ENCODE measurements around the gene SPEM1. TPM values are rescaled to one million over a fixed set of nuclear protein-coding genes. Genes with fewer than 3 reads are reported as not detected.
A peak's percentile ranks its signal among the peaks of the same experiment; 100 is the strongest.

The SPEM1 gene
- total and polyA plus RNA-seq, 11 donors, result not detected

GRCh38 chr17:7462474-7463371 lies 42.6 kb downstream of the SPEM1 start:
- peaks cover 0 to 52% (median 39%) of the 10 kb centered on the region in 9 donors for H3K36me3 ChIP-seq
- H3K9me3 ChIP-seq, result no peaks in the 10 kb centered on the region
- H3K27ac ChIP-seq, result no peak overlapping the region
- DNase-seq (peak in 1 of 5 donors; percentile 25), ATAC-seq (peak in 1 of 4 donors; percentile 6)
- 92 to 94% (median 92%) methylated on average over 23 to 44 of the region's 44 CpGs for WGBS, 4 donors
- no peak for TF ChIP-seq POLR2A (IDR thresholded peaks at IDR 0.05)
- TF ChIP-seq CTCF (IDR thresholded peaks at IDR 0.05), result no peak
- H3K4me3 ChIP-seq, result no peak overlapping the region
- no peaks in the 10 kb centered on the region for H3K27me3 ChIP-seq
- intact Hi-C loops (cut with DNase I), result no loop called here
- H3K4me1 ChIP-seq, result peaks cover 5 to 24% (median 20%) of the 10 kb centered on the region in 12 donors

GRCh38 chr17:7463372-7463846 lies 43.3 kb downstream of the SPEM1 start:
- Histone ChIP-seq H3K4me3 (no peak overlapping the region), H3K4me1 (peaks cover 5 to 30% (median 24%) of the 10 kb centered on the region in 12 donors), H3K27ac (no peak overlapping the region), H3K27me3 (no peaks in the 10 kb centered on the region), H3K9me3 (no peaks in the 10 kb centered on the region), H3K36me3 (peaks cover 0 to 52% (median 39%) of the 10 kb centered on the region in 9 donors)
- TF ChIP-seq CTCF (IDR thresholded peaks at IDR 0.05) (no peak), POLR2A (IDR thresholded peaks at IDR 0.05) (no peak)
- ATAC-seq (no peak), DNase-seq (no peak)
- intact Hi-C loops (cut with DNase I), result no loop called here
- 83 to 94% (median 87%) methylated on average over 11 to 14 of the region's 14 CpGs for WGBS, 4 donors

- no peak for ATAC-seq
- WGBS, 4 donors, result 90 to 96% (median 93%) methylated on average over 6 to 9 of the region's 9 CpGs
- H3K27ac ChIP-seq, result no peak overlapping the region
Measured at GRCh38 chr17:7464081-7464480, 44.0 kb downstream of the SPEM1 start.

More at GRCh38 chr17:7464081-7464480, 44.0 kb downstream of the SPEM1 start:
- Histone ChIP-seq H3K27me3 (no peaks in the 10 kb centered on the region), H3K4me1 (peaks cover 5 to 35% (median 24%) of the 10 kb centered on the region in 12 donors), H3K36me3 (peaks cover 0 to 52% (median 39%) of the 10 kb centered on the region in 9 donors), H3K4me3 (no peak overlapping the region), H3K9me3 (no peaks in the 10 kb centered on the region)
- intact Hi-C loops (cut with DNase I), result no loop called here
- TF ChIP-seq CTCF (IDR thresholded peaks at IDR 0.05) (no peak), POLR2A (IDR thresholded peaks at IDR 0.05) (no peak)
- no peak for DNase-seq

Data from heart left ventricle (tissue), 16 donors.